ENCODE results near the gene USP48.
"Not testable (repeated sequence)": the region's sequence is repeated elsewhere in the genome, so short reads cannot be mapped to it uniquely, and the experiment has no call there.

Gene USP48

DNA sequence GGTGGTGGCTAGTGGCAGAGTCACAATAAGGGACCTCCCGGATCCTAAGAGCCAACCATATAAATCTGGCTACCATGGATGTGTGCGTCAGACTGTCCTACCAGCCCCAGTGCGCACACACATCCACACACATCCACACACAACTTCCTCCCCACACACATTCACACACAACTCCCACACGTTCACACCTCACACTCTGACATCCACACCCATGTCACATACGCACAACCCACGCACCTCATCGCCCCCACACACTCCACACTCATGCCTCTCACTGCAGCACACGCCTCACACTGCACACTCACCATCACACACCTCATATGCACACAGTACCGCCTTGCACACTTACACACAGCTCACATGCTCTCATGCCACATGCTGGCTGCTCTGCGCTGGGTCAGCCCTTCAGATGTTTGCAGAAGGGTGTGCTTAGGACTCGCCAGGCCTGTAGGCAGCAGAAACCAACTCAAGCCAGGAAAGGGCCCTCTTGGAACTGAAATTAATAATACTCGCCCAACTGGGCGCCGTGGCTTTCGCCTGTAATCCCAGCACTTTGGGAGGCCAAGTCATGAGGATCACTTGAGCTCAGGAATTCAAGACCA, 32.1 kb upstream of the USP48 start:
- no peak for DNase-seq (ENCODE audit: low read depth, low spot score)

DNA sequence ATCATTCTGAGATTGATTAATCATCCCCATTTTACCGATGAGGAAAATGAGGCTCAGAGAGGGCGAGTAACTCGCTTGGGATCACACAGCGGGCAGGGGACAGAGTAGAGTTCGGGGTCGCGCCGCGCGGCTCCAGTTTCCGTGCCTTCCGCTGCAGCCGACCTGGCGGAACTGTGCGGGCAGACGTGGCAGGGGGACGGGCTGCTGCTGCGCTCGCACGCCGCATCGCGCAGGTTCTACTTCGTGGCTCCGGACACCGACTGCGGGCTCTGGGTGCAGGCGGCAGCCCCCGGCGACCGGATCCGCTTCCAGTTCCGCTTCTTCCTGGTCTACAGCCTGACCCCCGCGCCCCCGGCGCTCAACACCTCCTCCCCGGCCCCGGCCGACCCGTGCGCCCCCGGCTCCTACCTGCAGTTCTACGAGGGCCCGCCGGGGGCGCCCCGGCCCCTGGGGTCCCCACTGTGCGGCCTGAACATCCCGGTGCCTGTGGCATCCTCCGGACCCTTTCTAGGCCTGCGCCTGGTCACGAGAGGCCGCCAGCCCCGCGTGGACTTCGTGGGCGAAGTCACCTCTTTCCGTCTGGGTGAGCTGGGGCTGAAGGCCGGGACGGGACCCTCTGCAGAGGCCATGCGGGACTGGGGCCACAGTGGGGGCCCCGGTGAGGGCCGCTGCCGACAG, 31.4 kb upstream of the USP48 start:
- no peak for DNase-seq (ENCODE audit: low read depth, low spot score)

DNA sequence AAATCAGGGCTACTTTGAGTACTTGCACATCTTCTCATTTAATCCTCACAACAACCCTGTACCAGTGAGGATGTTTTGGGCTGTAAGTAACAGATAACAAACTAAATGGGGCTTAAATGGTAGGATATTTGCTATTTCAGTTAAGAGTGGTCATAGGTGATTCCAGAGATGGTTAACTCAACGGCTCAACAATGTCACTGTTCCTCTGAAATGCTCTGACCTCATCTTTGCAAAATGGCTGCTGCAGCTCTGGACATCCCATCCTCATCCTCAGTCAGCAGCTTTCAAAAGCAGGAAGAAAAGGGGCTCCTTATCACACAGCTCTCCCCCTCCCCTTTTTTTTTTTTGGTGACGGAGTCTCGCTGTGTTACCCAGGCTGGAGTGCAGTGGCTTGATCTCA, 30.6 kb upstream of the USP48 start:
- no peak for DNase-seq (ENCODE audit: low read depth, low spot score)

DNA sequence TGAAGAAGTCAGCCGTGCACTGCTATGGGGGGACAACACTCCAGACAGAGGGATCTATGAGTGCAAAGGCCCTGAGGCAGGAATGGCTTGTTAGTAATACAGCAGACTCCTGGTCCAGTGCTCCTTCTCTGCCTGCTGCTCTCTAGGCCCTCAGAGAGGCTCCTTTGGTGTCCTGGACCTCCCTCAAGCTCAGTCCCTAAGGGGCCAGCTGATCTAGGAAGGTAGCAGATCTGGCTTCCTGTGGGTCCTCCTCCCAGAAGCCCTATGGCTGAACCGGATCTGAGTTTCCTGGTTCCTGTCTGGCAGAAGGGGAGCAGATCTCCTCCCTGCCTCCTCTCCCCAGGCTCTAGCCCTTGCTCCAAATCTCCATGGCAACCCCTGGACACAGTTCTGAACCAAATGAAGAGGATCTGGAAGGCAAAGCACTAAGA, 28.9 kb upstream of the USP48 start, which contains the start of gene LDLRAD2:
LDLRAD2 (plus strand) TSS at position 391 of the 431 bp plus-strand sequence. CDS start 187 bp downstream, outside the sequence.
- no peak for DNase-seq (ENCODE audit: low read depth, low spot score)

DNA sequence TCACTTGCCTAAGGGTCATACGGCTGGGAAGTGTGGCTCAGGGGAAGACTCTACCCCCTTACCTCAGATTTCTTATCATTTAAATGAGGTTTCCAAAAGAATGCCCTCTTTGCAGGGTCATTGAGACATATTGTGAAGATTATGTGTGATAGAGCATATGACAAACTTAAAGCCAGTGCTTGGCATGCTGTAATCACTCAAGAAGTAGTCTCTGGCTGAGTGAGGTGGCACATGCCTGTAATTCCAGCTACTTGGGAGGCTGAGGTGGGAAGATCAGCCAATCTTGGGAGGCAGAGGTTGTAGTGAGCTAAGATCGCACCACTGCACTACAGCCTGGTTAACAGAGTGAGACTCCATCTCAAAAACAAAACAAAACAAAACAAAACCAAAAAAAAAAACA, 21.6 kb upstream of the USP48 start:
- DNase-seq (ENCODE audit: low read depth, low spot score) = no peak

DNA sequence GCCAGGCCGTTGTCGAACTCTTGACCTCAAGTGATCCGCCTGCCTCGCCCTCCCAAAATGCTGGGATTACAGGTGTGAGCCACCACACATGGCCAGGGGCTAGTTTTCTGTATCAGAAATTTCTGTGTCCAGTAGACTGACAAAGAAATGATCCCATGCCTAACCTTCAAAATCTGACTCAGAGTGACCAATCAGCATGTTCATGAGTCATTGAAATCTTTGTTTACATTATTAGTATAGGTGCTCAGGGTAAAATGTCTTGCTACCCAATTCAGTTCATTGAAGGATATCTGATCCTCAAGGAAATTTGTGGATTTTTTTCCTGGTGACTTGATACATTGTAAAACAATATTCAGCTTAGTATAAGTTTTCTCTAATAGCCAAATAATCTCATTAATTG, 18.2 kb upstream of the USP48 start:
- no peak for DNase-seq (ENCODE audit: low read depth, low spot score)

GRCh38 chr1:21799730-21800129, 16.8 kb upstream of the USP48 start:
- no peak for DNase-seq (ENCODE audit: low read depth, low spot score)

DNA sequence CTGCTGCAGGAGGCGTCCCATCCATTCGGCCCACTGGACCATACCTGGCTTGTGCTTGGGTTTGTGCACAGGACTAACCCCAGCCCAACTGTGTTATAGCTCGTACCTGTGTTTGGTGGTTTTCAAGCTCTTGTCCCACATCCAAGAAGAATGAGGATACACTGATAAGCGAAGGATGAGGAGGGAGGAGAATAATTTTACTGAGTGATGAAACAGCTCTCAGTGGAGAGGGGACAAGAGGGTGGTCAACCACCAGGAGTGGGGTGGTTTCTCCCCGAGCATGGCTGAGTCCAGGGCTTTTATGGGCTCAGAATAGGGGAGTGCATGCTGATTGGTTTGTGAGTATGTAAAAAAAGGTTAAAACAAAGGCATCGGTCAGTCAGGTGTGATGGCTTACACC, 12.1 kb upstream of the USP48 start:
- no peak for DNase-seq (ENCODE audit: low read depth, low spot score)

GRCh38 chr1:21794656-21795055, 11.7 kb upstream of the USP48 start:
- no peak for DNase-seq (ENCODE audit: low read depth, low spot score)

DNA sequence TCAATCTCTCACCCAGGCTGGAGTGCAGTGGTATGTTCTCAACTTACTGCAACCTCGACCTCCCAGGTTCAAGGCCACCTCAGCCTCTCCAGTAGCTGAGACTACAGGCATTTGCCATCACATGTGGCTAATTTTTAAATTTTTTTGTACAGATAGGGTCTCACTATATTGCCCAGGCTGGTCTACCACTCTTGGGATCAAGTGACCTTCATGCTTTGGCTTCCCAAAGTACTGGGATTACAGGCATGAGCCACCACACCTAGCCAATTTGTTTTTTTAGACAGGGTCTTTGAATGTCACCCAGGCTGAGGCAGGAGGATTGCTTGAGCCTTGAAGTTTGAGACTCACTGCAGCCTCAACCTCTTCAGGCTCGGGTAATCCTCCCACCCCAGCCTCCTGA, 10.2 kb upstream of the USP48 start:
- DNase-seq (ENCODE audit: low read depth, low spot score) = no peak

DNA sequence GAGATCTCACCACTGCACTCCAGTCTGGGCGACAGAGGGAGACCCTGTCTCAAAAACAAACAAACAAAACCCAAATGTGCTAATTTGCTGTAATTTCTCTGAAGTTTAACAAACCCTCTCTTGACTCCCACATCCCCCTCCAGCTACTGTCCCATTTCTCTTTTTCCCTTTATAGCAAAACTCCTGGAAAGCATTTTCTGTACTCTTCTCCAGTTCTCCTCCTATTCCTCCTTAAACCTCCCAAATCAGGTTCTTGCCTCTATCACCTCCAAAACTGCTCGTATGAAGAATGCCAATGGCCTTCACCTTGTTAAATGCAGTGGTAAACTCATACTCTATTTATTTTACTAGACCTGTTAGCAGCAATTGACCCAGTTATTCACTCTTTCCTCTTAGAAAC, 3.7 kb upstream of the USP48 start:
- no peak for DNase-seq (ENCODE audit: low read depth, low spot score)

- DNase-seq (ENCODE audit: low read depth, low spot score) = not testable (repeated sequence)
These were observed 2.8 kb upstream of the USP48 start for GRCh38 chr1:21785764-21786163.

- DNase-seq (ENCODE audit: low read depth, low spot score) = no peak
These were observed 992 bp upstream of the USP48 start for GRCh38 chr1:21783679-21784603.

DNA sequence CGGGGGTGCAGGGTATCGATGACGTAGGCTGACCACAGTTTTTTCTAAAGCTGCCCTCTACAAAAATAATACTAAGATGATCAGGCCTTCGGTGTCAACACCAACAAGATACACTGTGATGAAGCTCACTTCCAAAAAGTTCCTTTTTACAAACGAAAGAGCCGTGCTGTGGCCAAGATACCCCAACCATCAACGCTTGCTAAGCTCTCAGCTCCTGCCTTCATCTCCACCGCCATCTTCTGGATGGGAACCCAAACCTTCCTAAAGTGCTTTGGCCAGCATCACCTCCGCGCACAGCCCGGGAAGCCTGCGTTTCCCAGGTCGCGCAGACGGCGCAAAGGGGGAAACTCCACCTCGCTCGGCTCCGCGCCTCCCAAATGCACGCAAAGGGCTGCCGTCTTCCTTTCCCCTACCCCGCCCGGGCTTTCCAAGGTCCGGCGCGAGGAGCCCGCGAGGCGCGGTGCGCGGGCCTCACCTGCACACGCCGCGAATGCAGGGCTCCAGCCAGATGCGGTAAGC, 541 bp downstream of the USP48 start:
- peak; percentile 24 for DNase-seq (ENCODE audit: low read depth, low spot score)

- no peak for DNase-seq (ENCODE audit: low read depth, low spot score)
These were observed 1.1 kb downstream of the USP48 start for GRCh38 chr1:21781815-21782348.

DNA sequence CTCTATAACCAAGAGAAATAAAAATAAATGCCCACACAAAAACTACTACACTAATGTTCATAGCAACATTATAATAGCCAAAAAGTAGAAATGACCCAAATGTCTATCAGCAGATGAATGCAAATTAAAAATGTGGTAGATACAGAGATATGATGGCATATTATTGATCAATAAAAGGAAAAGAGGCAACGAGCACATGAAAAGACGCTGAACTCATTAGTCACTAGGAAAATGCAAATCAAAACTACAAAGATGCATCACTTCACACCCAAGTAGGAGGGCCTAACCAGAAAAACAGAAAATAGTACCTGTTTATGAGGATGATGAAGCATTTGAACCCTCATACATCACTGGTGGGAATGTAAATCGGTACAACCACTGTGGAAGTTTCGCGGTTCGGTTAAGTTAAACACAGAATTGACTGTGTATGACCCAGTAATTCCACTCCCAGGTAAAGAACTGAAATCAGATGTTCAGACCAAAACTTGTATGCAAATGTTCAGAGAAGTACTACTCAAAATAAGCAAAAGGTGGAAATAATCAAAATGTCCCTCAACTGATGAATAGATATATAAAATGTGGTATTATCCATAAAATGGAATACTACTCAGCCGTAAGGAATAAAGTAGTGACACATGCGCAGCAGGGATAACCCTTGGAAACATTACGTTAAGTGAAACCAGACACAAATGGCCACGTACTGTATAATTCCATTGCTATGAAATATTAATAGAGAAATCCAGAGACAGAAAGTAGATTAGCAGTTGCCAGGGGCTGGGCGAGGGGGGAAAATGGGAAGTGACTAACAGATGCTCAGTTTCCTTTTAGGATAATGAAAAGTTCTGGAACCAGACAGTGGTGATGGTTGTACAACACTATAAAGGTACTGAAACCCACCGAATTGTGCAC, 3.1 kb downstream of the USP48 start:
- DNase-seq (ENCODE audit: low read depth, low spot score) = peak; percentile 26

- no peak for DNase-seq (ENCODE audit: low read depth, low spot score)
These were observed 4.6 kb downstream of the USP48 start for GRCh38 chr1:21778405-21778727.

GRCh38 chr1:21776925-21777324, 6.0 kb downstream of the USP48 start:
- DNase-seq (ENCODE audit: low read depth, low spot score) = not testable (repeated sequence)

GRCh38 chr1:21775985-21776562, 6.9 kb downstream of the USP48 start:
- DNase-seq (ENCODE audit: low read depth, low spot score) = no peak

DNA sequence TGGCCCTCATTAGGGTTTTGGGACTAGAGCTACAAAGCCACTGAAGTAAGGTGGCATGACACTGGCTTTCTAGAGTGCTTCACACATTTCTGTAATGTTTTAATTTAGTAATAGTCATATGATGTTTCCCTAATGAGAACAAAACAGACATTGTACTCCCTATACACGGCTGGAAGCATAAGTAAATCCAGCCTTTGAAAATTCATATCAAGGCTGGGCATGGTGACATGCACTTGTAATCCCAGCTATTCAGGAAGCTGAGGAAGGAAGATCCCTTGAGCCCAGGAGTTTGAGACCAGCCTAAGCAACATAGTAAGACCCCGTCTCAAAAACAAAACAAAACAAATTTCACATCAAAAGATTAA, 7.4 kb downstream of the USP48 start:
- no peak for DNase-seq (ENCODE audit: low read depth, low spot score)
